GM21576 (cell line): ENCODE measurements around the gene ZDHHC14.

ENCODE experiments used
- ATAC-seq: cut with Tn5 transposase; IDR thresholded peaks from one replicate; pipeline ENCODE4 v1.9.1; 2021; ENCODE audit warnings: mild to moderate bottlenecking, moderate library complexity; ENCODE audit not compliant: unreplicated experiment

ZDHHC14 gene

GRCh38 chr6:157723376-157723775 lies 342.4 kb downstream of the ZDHHC14 start:
- ATAC-seq = no peak

- no peak for ATAC-seq
These were observed 343.3 kb downstream of the ZDHHC14 start for GRCh38 chr6:157724138-157724820.

- ATAC-seq = no peak
These were observed 344.2 kb downstream of the ZDHHC14 start for GRCh38 chr6:157724960-157725741.

GRCh38 chr6:157725836-157726235 lies 344.8 kb downstream of the ZDHHC14 start:
- ATAC-seq = no peak

GRCh38 chr6:157726892-157727628 lies 346.1 kb downstream of the ZDHHC14 start:
- no peak for ATAC-seq
